WTC11 (cell line): Measurements from ENCODE around the gene ITPK1. TPM values are rescaled to one million over a fixed set of nuclear protein-coding genes. Genes with fewer than 3 reads are reported as not detected.
A peak's percentile ranks its signal among the peaks of the same experiment; 100 is the strongest.

Source experiments
- ATAC-seq: fragments of 200-7000 bp; cut with Tn5 transposase; 2 replicates; pipeline ENCODE4 v1.10.0; 2021; ENCODE audit warnings: mild to moderate bottlenecking, moderate library complexity
- CTCF ChIA-PET: fragments of 300-600 bp; sonication (Branson Sonifier 250); formaldehyde crosslinking; loops from one replicate; lab custom pipeline; 2021; ENCODE audit warnings: antibody characterized with exemption; lab: Charles Lee
- POLR2A ChIA-PET: fragments of 350-600 bp; sonication (Branson Sonifier 250); formaldehyde crosslinking; loops from one replicate; lab custom pipeline; 2021; ENCODE audit warnings: antibody characterized with exemption; lab: Charles Lee
- DNase-seq: peaks from one replicate; pipeline ENCODE4 v3.0.0; 2021; ENCODE audit warnings: low spot score
- H3K27ac Mint-ChIP-seq: 2 replicates; pipeline ENCODE4 v1.8.0; 2021; ENCODE audit warnings: mixed read lengths
- H3K27me3 Mint-ChIP-seq: 2 replicates; pipeline ENCODE4 v1.8.0; 2021; ENCODE audit warnings: low read depth, mild to moderate bottlenecking, moderate library complexity, mixed read lengths
- H3K36me3 Mint-ChIP-seq: 2 replicates; pipeline ENCODE4 v1.8.0; 2021; ENCODE audit warnings: mixed read lengths
- H3K4me1 Mint-ChIP-seq: 2 replicates; pipeline ENCODE4 v1.8.0; 2022; ENCODE audit warnings: mixed read lengths
- H3K4me3 Mint-ChIP-seq: 2 replicates; pipeline ENCODE4 v1.8.0; 2021; ENCODE audit warnings: mild to moderate bottlenecking, moderate library complexity, mixed read lengths
- H3K9me3 Mint-ChIP-seq: 2 replicates; pipeline ENCODE4 v1.8.0; 2021; ENCODE audit warnings: mixed read lengths
- AR ChIP-seq: fragments of 250-450 bp; sonication (Bioruptor Pico); IDR thresholded peaks from 2 replicates; pipeline ENCODE4 v1.9.0; 2021; ENCODE audit warnings: mild to moderate bottlenecking
- E2F4 ChIP-seq: sonication (generic); formaldehyde crosslinking; IDR thresholded peaks from 2 replicates; pipeline ENCODE4 v1.8.1; 2022; ENCODE audit warnings: low read depth, mild to moderate bottlenecking, moderate library complexity, missing genetic modification reagents, borderline replicate concordance
- E2F5 ChIP-seq: sonication (generic); formaldehyde crosslinking; IDR thresholded peaks from 2 replicates; pipeline ENCODE4 v1.8.1; 2022; ENCODE audit warnings: mild to moderate bottlenecking, moderate library complexity, missing genetic modification reagents
- EMX1 ChIP-seq: fragments of 250-450 bp; sonication (Bioruptor Pico); IDR thresholded peaks from 2 replicates; pipeline ENCODE4 v1.8.0; 2021; ENCODE audit warnings: mild to moderate bottlenecking
- ERG ChIP-seq: fragments of 250-450 bp; sonication (Bioruptor Pico); IDR thresholded peaks from 2 replicates; pipeline ENCODE4 v1.8.0; 2021; ENCODE audit warnings: mild to moderate bottlenecking
- GRHL2 ChIP-seq: fragments of 250-450 bp; sonication (Bioruptor Pico); IDR thresholded peaks from 2 replicates; pipeline ENCODE4 v1.8.0; 2022; ENCODE audit warnings: mild to moderate bottlenecking, moderate library complexity; ENCODE audit not compliant: insufficient replicate concordance, severe bottlenecking
- IRF2 ChIP-seq: sonication (generic); formaldehyde crosslinking; IDR thresholded peaks from 2 replicates; pipeline ENCODE4 v1.8.0; 2022; ENCODE audit warnings: low read depth, missing genetic modification reagents, borderline replicate concordance
- JUN ChIP-seq: sonication (generic); formaldehyde crosslinking; IDR thresholded peaks from 2 replicates; pipeline ENCODE4 v1.8.0; 2023; ENCODE audit warnings: mild to moderate bottlenecking, missing genetic modification reagents
- MXD4 ChIP-seq: fragments of 250-450 bp; sonication (Bioruptor Pico); IDR thresholded peaks from 2 replicates; pipeline ENCODE4 v1.8.0; 2021; ENCODE audit warnings: mild to moderate bottlenecking, moderate library complexity, borderline replicate concordance
- NFE2L1 ChIP-seq: sonication (generic); formaldehyde crosslinking; IDR thresholded peaks from 2 replicates; pipeline ENCODE4 v1.8.1; 2023; ENCODE audit warnings: missing genetic modification reagents
- NR1H2 ChIP-seq: sonication (generic); formaldehyde crosslinking; IDR thresholded peaks from 2 replicates; pipeline ENCODE4 v1.9.0; 2021; ENCODE audit warnings: mild to moderate bottlenecking, moderate library complexity, missing genetic modification reagents
- SMAD3 ChIP-seq: sonication (generic); formaldehyde crosslinking; IDR thresholded peaks from 2 replicates; pipeline ENCODE4 v1.8.0; 2022; ENCODE audit warnings: missing genetic modification reagents, mild to moderate bottlenecking, borderline replicate concordance
- STAT6 ChIP-seq: sonication (generic); formaldehyde crosslinking; conservative IDR thresholded peaks from 2 replicates; pipeline ENCODE4 v1.8.1; 2023; ENCODE audit warnings: mild to moderate bottlenecking, low read depth, missing genetic modification reagents, moderate library complexity
- TEAD4 ChIP-seq: sonication (generic); formaldehyde crosslinking; IDR thresholded peaks from 2 replicates; pipeline ENCODE4 v1.8.0; 2022; ENCODE audit warnings: mild to moderate bottlenecking, missing genetic modification reagents
- ZBTB43 ChIP-seq: sonication (generic); formaldehyde crosslinking; IDR thresholded peaks from 2 replicates; pipeline ENCODE4 v1.8.1; 2023; ENCODE audit warnings: mild to moderate bottlenecking, missing genetic modification reagents
- ZMAT4 ChIP-seq: fragments of 250-450 bp; sonication (Bioruptor Pico); IDR thresholded peaks from 2 replicates; pipeline ENCODE4 v1.9.0; 2021; ENCODE audit warnings: mild to moderate bottlenecking
- ZNF219 ChIP-seq: sonication (generic); formaldehyde crosslinking; IDR thresholded peaks from 2 replicates; pipeline ENCODE4 v1.8.0; 2023; ENCODE audit warnings: missing genetic modification reagents, mild to moderate bottlenecking, borderline replicate concordance
- ZNF423 ChIP-seq: fragments of 250-450 bp; sonication (Bioruptor Pico); IDR thresholded peaks from 2 replicates; pipeline ENCODE4 v2.1.2; 2022; ENCODE audit warnings: mild to moderate bottlenecking, moderate library complexity
- total RNA-seq: library from RNA; stranded (reverse); gene quantifications from 3 replicates; pipeline ENCODE4 v1.2.3, GENCODE V29; 2021

The ITPK1 gene
- total RNA-seq, 1 experiment from 2014 or later: 144 TPM

GRCh38 chr14:93109572-93110481 lies 5.9 kb downstream of the ITPK1 start:
- H3K27ac Mint-ChIP-seq: peak overlapping the region; percentile 50
- no peak overlapping the region for H3K4me3 Mint-ChIP-seq
- DNase-seq (no peak), ATAC-seq (no peak)
- no peaks in the 10 kb centered on the region for H3K27me3 Mint-ChIP-seq
- ChIA-PET POLR2A (no interaction called here), CTCF (interaction anchor here (1.2 to 1.4 kb wide), 2 partner anchors 8 to 75 kb away, joined by 3 read pairs; no protein-coding TSS in a partner anchor)
- H3K4me1 Mint-ChIP-seq: peaks cover 74% of the 10 kb centered on the region
- TF ChIP-seq EMX1 (CRISPR knock-in tag) (no peak), STAT6 (CRISPR knock-in tag) (no peak), ZNF219 (CRISPR knock-in tag) (no peak), NFE2L1 (no peak), TEAD4 (no peak), AR (CRISPR knock-in tag) (no peak), ERG (CRISPR knock-in tag) (no peak)
- H3K9me3 Mint-ChIP-seq: no peaks in the 10 kb centered on the region
- H3K36me3 Mint-ChIP-seq: no peaks in the 10 kb centered on the region

- POLR2A ChIA-PET: no interaction called here
- H3K9me3 Mint-ChIP-seq: no peaks in the 10 kb centered on the region
- no peaks in the 10 kb centered on the region for H3K27me3 Mint-ChIP-seq
- no peak overlapping the region for H3K27ac Mint-ChIP-seq
- ATAC-seq (no peak), DNase-seq (no peak)
- CTCF ChIA-PET: interaction anchor here (1.3 kb wide), 1 partner anchor 24 kb away, joined by 5 read pairs; no protein-coding TSS in a partner anchor
- peaks cover 68% of the 10 kb centered on the region for H3K4me1 Mint-ChIP-seq
- no peak overlapping the region for H3K4me3 Mint-ChIP-seq
- H3K36me3 Mint-ChIP-seq: no peaks in the 10 kb centered on the region
- TF ChIP-seq NR1H2 (no peak), IRF2 (CRISPR knock-in tag) (no peak), E2F5 (no peak), AR (CRISPR knock-in tag) (no peak), E2F4 (CRISPR knock-in tag) (no peak), JUN (CRISPR knock-in tag) (no peak), SMAD3 (CRISPR knock-in tag) (no peak), MXD4 (CRISPR knock-in tag) (no peak), GRHL2 (CRISPR knock-in tag) (no peak), ZBTB43 (CRISPR knock-in tag) (no peak), ZNF423 (CRISPR knock-in tag) (no peak), ZMAT4 (no peak)
Measured at GRCh38 chr14:93108105-93108504, 7.6 kb downstream of the ITPK1 start.
